HepG2 (cell line): ENCODE results near the gene TMOD3. TPM values are rescaled to one million over a fixed set of nuclear protein-coding genes. Genes with fewer than 3 reads are reported as not detected.

Source experiments
- ARNT ChIP-seq: fragments of 450-650 bp; IDR thresholded peaks from 2 replicates; pipeline ENCODE4 v1.6.1; 2017
- IRX3 ChIP-seq: sonication (generic); formaldehyde crosslinking; IDR thresholded peaks from 2 replicates; pipeline ENCODE4 v1.8.1; 2023; ENCODE audit warnings: mild to moderate bottlenecking, low read depth, missing genetic modification reagents, borderline replicate concordance
- NR0B2 ChIP-seq: sonication (generic); formaldehyde crosslinking; IDR thresholded peaks from 2 replicates; pipeline ENCODE4 v1.4.0; 2020; ENCODE audit warnings: mild to moderate bottlenecking, missing genetic modification reagents
- RBM39 ChIP-seq: fragments of 200-400 bp; formaldehyde crosslinking; IDR thresholded peaks from one replicate; pipeline ENCODE4 v1.6.1; 2018; ENCODE audit warnings: antibody characterized with exemption, mild to moderate bottlenecking, low read depth, low read length; ENCODE audit not compliant: poor library complexity, severe bottlenecking
- RNF2 ChIP-seq: fragments of 450-650 bp; conservative IDR thresholded peaks from 2 replicates; pipeline ENCODE4 v1.6.1; 2016; ENCODE audit warnings: low read depth
- ZMYM2 ChIP-seq: sonication (generic); formaldehyde crosslinking; IDR thresholded peaks from 2 replicates; pipeline ENCODE4 v1.8.0; 2022; ENCODE audit warnings: mild to moderate bottlenecking, missing genetic modification reagents
- ZNF18 ChIP-seq: sonication (generic); formaldehyde crosslinking; IDR thresholded peaks from 2 replicates; pipeline ENCODE4 v1.8.0; 2022; ENCODE audit warnings: mild to moderate bottlenecking, missing genetic modification reagents; ENCODE audit not compliant: insufficient replicate concordance
- ZNF326 ChIP-seq: sonication (generic); formaldehyde crosslinking; IDR thresholded peaks from 2 replicates; pipeline ENCODE4 v1.4.0; 2020; ENCODE audit warnings: missing genetic modification reagents, borderline replicate concordance
- ZNF329 ChIP-seq: sonication (generic); formaldehyde crosslinking; IDR thresholded peaks from 2 replicates; pipeline ENCODE4 v1.9.0; 2021; ENCODE audit warnings: low read depth, mild to moderate bottlenecking, missing genetic modification reagents
- ZNF343 ChIP-seq: sonication (generic); formaldehyde crosslinking; IDR thresholded peaks from 2 replicates; pipeline ENCODE4 v1.4.0; 2020; ENCODE audit warnings: mild to moderate bottlenecking, missing genetic modification reagents
- ZNF496 ChIP-seq: sonication (generic); formaldehyde crosslinking; IDR thresholded peaks from 2 replicates; pipeline ENCODE4 v1.8.1; 2023; ENCODE audit warnings: mild to moderate bottlenecking, moderate library complexity, missing genetic modification reagents; ENCODE audit not compliant: insufficient replicate concordance
- ZNF609 ChIP-seq: sonication (generic); formaldehyde crosslinking; IDR thresholded peaks from 2 replicates; pipeline ENCODE4 v1.4.0; 2020; ENCODE audit warnings: mild to moderate bottlenecking, missing genetic modification reagents, borderline replicate concordance
- ZNF780A ChIP-seq: sonication (generic); formaldehyde crosslinking; IDR thresholded peaks from 2 replicates; pipeline ENCODE4 v1.8.0; 2022; ENCODE audit warnings: mild to moderate bottlenecking, missing genetic modification reagents, moderate library complexity
- ZSCAN20 ChIP-seq: sonication (generic); formaldehyde crosslinking; IDR thresholded peaks from 2 replicates; pipeline ENCODE4 v1.4.0; 2020; ENCODE audit warnings: missing genetic modification reagents, mild to moderate bottlenecking, borderline replicate concordance
- polyA plus RNA-seq, 8 experiments: library from polyadenylated mRNA; depleted of rRNA in 3 of 8; stranded (reverse) in 7 of 8; unstranded in 1 of 8; fragments of >200 nt; fragmentation: Illumina TruSeq in 4 of 8; extraction: Trizol in 4 of 8; gene quantifications; 2 replicates each; pipeline versions ENCODE4 v1.2.1 to v1.2.3, GENCODE V29; 2011 to 2016; ENCODE audit warnings: low read depth in 4 of 8, missing spikeins in 1 of 8, mixed read lengths in 1 of 8; ENCODE audit not compliant: insufficient read depth in 1 of 8
- total RNA-seq, 5 experiments: library from RNA; depleted of rRNA; stranded (reverse); fragments of >200 nt; fragmentation: Illumina TruSeq; extraction: Trizol; gene quantifications; 2 replicates each; pipeline ENCODE4 v1.2.3, GENCODE V29; 2016; ENCODE audit warnings: low read depth in 1 of 5
- TF ChIP-seq, protein P1 (sequence below): sonication (generic); formaldehyde crosslinking; IDR thresholded peaks from 2 replicates; pipeline ENCODE4 v1.5.0; 2020; ENCODE audit warnings: mild to moderate bottlenecking, missing genetic modification reagents

Gene TMOD3
- total and polyA plus RNA-seq, 2 of the 13 experiments (the other 11 are each of a cell fraction or from before 2014, with no cell fraction given) = 5.1 to 23.2 TPM

DNA sequence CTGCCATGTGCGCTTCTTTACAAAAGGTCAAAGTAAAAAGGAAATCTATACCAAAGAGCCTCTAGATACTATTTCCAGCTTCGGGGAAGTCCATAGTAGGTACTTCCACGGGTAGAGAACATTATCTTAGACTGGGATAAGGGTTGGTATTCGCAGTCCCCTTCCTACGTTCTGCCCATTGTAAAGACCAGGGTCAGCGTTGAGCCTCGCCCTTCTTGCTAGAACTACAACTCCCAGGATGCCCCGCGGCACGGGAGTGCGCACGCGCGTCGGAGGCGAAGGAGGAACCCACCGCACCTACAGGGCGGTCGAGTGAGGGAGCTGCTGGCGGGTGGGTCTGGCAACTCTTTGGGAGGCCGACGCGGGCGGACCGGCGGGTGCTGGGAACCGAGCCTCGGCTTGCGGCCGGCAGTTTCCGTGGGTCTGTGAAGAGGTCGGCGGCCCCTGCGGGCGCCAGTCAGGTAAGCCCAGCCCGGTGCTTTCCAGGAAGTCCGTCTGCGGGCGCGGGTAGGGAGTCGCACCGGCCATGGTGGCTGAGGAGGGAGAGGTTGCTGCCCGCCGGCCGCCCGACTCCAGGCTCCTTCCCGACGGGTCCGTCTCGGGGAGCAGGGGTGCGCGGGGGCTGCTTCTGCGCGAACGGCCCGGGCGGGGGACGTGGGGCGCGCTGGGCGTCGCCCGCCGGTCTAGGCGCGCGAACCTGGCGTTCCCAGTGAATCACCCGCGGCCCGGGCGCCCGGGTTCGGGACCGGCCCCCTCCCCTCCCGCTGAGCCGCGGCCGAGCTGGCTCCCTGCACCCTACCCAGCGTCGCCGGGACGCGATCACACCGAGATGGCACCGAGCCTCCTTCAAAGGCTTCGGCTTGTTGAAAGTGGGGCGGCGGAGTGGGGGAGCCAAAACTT is at the start of gene TMOD3 (continued):
- TF ChIP-seq, protein P1, sequence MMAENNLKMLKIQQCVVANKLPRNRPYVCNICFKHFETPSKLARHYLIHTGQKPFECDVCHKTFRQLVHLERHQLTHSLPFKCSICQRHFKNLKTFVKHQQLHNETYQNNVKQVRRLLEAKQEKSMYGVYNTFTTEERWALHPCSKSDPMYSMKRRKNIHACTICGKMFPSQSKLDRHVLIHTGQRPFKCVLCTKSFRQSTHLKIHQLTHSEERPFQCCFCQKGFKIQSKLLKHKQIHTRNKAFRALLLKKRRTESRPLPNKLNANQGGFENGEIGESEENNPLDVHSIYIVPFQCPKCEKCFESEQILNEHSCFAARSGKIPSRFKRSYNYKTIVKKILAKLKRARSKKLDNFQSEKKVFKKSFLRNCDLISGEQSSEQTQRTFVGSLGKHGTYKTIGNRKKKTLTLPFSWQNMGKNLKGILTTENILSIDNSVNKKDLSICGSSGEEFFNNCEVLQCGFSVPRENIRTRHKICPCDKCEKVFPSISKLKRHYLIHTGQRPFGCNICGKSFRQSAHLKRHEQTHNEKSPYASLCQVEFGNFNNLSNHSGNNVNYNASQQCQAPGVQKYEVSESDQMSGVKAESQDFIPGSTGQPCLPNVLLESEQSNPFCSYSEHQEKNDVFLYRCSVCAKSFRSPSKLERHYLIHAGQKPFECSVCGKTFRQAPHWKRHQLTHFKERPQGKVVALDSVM (CRISPR knock-in tag) = 0 out of 2 replicates have a peak, but pooled peaks have one; percentile 57
- no peak for TF ChIP-seq ZNF18 (CRISPR knock-in tag)
- TF ChIP-seq ARNT = no peak
- no peak for TF ChIP-seq ZNF326 (CRISPR knock-in tag)
- TF ChIP-seq ZNF496 (CRISPR knock-in tag) = no peak
- TF ChIP-seq ZNF780A (CRISPR knock-in tag) = no peak
- no peak for TF ChIP-seq ZSCAN20 (CRISPR knock-in tag)
- TF ChIP-seq RNF2 = no peak
- no peak for TF ChIP-seq ZNF343 (CRISPR knock-in tag)
- 0 out of 2 replicates have a peak, but pooled peaks have one; percentile 36 for TF ChIP-seq ZNF329
- no peak for TF ChIP-seq RBM39
- no peak for TF ChIP-seq ZMYM2
- no peak for TF ChIP-seq IRX3 (CRISPR knock-in tag)
- no peak for TF ChIP-seq NR0B2 (CRISPR knock-in tag)
- TF ChIP-seq ZNF609 (CRISPR knock-in tag) = peak; percentile 3; the same call in 1 of the 2 replicates
